HG02763 (cell line): ENCODE results near the gene TPPP.
"Not testable (repeated sequence)": the region's sequence is repeated elsewhere in the genome, so short reads cannot be mapped to it uniquely, and the experiment has no call there.

Experiments used
- ATAC-seq: cut with Tn5 transposase; IDR thresholded peaks from one replicate; pipeline ENCODE4 v1.9.1; 2021; ENCODE audit warnings: mild to moderate bottlenecking, moderate library complexity; ENCODE audit not compliant: unreplicated experiment

TPPP gene

DNA sequence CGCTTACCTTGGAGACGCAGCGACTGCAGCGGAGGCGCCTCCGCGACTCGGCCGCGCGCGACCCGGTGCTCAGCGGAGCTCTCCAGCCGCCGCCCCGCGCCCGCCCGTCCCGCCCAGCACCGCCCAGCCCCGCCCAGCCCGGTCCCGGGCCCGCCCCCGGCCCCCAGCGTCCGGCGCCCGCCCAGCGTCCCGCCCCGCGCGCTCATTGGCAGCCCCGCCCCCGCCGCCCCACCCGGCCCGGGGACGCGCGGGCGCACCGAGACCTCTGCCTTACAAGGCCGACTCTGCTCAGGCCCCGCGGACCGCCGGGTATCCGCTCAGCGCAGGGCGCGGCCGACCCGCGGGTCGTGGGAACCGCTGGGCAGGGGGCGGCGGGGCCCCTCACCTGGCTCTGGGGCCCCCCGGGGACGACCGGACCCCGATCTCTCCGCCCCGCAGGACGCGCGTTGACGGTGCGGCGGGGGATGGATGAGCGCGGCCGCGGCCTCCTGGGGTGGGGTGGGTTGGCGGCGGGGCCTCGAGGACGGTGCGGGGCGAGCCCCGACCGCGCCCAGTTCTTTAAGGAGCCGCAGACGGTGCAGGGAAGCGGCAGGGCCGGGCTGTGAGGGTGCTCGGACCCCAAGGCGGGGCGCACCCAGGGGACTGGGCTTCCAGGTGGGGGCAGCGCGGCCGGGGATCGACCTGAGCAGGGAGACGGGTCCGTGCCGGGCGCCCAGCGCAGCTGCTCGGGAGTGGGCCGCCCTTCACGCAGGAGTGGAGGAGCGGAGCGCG, at the start of gene TPPP:
TPPP (minus strand) TSS at position 82 of the 771 bp plus-strand sequence. CDS start 15,292 bp downstream, outside the sequence.
- ATAC-seq: peak; percentile 72

DNA sequence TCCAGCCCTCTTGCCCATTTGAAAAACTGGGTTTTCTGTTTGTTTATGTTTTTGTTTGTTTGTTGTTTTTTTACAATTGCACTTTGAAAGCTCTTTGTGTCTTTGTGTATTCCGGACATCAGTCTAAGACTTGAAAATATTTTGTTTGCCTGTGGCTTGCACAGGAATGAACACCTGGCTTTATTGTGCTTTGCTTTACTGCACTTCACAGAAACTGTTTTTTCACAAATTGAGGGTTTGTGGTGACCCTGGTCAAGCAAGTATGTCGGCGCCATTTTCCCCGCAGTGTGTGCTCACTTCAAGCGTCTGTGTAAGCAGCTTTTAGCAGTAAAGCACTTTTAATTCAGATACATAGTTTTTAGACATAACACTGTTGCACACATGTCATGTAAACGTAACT, 49.1 kb upstream of the TPPP start:
- ATAC-seq: not testable (repeated sequence)

DNA sequence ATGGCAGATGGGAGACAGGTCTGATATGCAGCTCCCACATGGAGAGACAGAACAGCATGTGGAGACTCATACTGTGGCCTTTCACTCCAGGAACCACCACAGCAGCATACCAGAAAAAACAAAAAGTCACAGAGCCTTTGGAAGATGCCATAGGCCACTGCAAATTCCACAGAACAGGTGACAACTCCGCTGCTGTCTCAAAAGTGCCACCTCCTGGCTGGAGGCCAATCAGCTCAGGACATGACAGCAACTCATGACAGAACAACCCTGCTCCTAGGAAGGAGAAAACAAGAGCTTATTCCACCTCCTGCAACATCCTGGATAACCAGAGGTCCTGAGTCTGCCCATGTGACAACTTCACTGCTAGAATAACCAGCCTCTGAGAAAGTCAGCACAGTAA, 41.0 kb upstream of the TPPP start:
- not testable (repeated sequence) for ATAC-seq

DNA sequence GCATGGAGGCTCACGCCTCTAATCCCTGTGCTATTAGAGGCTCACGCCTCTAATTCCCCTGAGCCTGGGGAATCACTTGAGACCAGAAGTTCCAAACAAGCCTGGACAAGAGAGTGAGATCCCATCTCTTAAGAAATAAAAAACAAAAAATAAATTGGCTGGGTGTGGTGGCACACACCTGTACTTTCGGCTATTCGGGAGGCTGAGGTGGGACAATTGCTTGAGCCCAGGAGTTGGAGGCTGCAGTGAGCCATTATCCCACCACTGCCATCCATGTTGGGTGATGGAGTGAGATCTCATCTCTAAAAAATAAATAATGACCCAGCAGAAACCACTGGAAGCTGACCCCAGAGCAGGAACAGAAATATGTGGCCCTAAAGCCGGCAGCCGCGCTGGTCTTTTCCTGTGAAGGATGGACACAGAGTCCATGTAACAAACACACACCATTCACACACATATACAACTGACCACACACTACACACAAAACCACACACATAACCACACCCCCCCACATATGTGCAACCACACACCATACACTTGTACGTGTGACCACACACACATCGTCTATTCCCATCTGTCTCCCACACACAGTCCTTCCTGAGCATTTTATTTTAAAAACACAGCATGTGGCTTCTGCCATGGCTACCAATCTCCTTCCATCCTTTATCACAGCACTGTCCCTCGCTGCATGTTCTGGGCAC, 39.8 kb upstream of the TPPP start:
- ATAC-seq: not testable (repeated sequence)

DNA sequence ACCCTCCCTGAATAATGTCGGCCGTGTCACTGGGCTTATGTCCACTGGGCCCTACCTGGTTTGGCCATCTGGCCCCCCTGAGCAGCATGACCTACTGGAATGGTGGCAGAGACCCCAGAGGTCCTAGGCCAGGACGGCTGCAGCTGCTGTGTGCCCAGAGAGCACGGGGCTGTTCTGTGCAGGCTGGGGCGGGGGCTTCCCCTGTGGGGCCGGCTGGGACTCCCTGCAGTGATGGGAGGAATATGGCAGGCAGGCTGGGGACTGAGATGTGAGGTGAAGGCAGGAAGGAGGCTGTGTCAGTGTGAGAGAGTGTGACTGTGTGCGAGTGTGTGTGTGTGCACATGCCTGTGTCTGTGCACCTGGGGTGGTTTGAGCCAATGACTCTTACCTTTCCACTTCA, 36.1 kb upstream of the TPPP start:
- not testable (repeated sequence) for ATAC-seq

DNA sequence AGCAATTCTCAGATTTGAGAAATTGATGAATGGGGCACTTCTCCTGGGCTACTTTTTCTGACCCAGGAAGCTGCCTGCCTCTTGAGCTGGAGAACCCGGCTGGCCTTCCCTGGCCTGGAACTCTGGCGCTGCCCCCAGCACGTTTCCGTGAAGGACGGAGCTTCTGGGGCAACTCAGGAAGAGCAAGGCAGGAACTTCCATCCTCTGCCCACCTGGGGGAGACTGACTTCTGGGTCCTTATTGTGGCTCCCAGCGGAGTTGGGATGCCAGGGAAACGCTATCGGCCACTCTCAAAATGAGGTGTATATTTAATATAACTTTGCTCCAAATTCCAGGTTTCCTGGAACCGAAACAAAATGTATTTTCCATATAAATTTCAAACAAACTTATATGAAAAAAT, 33.9 kb upstream of the TPPP start:
- not testable (repeated sequence) for ATAC-seq

DNA sequence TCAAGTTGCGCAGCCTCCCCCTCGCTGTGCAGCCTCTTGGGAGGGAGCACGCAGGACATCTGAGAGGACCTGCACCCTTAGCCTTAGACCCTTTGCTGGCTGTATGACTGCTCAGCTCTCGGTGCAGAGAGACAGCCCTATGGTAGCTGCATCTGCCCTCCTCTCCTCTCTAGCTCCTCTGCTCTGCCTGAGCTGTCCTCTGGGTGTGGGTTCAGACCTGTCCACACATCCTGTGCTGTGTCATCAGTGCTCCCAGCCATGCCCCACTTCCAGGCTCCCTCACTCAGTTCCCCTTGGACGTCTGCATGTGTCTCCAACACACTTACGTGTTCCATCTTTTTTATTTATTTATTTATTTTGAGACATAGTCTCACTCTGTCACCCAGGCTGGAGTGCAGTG, 30.7 kb upstream of the TPPP start:
- not testable (repeated sequence) for ATAC-seq

DNA sequence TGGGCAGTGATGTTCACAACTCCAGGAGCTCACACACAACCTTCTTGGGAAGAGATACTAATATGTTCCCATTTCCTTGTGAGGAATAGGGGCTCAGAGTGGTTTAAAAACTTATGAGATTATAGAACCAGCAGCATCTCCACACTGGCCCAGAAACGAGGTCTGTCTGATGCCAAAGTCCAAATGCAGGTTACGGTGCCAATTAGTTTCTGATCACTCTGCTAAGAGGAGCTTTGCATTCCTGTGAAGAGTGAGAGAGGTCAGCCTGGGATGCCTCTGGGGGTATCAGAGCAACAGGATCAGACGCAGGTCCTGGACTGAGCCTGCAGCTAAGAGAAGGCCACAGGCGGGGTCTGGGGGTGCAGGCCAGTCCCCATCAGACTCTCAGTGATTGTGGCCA, 30.2 kb upstream of the TPPP start:
- ATAC-seq: not testable (repeated sequence)

DNA sequence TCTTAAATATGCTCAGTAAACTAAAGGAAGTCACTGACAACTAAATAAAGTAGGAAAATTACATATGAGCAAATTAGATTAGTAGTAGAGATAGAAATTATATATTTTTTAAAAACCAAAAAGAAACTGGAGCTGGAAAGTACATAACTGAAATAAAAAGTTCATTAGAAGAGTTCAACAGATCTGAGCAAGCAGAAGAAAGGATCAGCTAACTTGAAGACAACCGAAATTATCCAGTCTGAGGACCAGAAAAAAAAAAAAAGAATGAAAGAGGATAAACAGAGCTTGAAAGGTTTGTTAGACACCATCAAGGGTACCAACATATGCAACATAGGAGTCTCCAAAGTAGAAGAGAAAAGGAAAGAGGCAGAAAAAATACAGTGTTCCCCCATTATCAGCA, 26.2 kb upstream of the TPPP start:
- ATAC-seq: not testable (repeated sequence)

DNA sequence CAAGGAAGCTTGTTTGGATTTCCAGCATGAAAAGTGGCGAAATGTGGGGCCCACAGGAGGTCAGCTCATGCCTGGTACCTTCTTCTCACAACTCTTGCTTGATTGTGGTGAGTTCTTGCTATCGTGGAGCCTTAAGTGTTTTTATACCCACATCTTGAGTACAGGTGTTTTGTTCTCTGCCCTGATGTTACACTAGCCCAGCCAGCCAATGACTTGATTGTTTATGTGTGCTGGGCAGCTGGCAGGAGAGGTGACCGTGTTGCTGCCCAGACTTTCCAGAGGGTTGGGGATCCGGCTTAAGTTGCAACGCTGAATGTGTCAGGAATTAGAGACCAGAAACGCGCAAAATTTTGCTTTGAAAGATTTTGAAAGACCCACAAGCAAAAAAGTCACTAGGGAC, 24.0 kb upstream of the TPPP start:
- no peak for ATAC-seq

DNA sequence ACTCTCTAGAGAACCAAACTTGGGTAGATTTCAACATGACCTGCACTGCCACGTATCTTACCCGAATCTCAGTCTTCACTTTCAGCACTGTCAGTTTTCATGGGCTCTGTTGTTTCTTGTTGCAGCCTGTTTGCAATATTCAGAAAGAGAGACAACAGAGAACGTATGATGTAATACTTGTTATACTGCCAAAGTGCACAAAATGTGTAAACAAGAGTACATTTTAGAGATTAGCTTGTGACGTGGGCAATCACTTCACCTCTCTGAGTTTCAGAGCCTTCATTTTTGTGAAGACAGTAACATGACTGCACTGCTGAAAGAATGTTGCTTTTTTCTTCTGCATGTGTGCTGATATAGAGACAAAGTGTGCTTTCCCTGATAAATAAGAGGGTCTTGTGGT, 23.6 kb upstream of the TPPP start:
- ATAC-seq: not testable (repeated sequence)

DNA sequence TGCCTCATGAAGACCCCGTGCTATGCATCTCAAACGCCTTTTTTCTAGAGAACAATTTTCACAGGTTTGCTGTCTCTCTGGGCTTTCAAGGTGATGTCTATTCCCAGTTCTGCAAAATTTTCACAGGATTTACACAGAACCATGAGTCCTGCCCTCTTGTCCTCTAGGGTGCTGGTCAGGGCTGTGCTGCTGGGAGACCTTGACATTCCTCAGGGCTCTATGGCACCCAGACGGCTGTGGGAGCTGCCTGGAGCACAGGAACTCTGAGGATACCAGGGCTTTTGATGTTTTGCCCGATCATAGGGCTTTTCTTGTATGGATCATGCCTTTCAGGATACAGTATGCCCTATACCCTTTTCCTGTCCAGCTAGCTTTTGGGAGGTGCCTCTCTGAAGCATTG, 22.5 kb upstream of the TPPP start:
- ATAC-seq: not testable (repeated sequence)

DNA sequence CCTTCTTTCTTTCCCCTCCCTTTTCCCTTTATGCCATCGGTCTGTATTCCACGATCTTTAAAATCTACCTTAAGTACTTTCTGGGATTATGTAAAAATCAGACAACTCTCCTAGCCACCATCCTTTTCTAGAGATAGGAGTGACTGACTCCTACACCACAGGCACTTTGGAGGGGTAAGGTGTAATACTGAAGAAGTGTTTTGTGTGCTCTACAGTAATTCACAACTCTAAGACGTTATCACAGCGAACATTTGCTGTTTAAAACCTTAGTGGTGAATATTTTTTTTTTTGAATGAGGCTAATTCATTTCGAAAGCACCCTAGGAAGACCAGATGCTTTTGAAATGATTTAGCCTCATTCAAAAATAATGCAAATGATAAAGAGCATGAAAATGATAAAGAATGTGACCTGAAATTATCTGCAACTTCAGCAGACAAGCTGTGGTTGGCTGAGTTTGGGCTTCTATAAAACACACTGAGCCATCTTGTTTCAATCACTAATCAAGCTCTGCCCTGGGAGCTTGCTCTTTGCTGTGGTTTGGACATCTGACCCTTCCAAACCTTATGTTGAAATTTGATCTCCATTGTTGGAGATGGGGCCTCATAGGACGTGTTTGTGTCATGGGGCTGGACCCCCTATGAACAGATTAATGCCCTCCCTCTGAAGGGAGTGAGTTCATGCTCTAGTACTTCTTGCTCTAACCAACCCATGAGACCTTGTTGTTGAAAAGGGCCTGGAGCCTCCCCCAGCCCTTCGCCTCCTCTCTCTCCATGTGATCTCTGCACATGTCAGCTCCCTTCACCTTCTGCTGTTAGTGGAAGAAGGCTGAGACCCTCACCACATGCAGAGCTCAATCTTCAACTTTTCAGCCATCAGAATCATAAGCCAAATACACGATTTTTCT, 21.3 kb upstream of the TPPP start:
- not testable (repeated sequence) for ATAC-seq

DNA sequence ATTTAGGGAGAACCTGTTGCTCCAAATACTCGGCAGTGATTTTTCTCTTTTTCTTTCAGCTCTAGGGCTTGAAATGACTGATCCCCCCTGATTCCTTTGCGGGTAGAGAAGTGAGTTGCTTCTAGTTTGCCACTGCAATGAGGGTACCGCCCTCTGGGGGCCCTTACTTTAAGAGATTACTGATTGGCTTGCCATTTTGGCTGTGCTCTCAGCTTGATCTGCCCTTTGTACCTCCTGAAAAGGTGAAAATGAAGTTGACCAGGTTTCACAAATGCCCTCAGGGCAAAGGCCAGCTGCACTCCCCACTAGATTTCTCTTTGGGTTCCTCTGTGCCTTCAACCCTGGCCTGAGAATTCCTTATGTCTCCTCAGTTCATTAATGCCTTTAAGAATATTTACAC, 20.5 kb upstream of the TPPP start:
- not testable (repeated sequence) for ATAC-seq

DNA sequence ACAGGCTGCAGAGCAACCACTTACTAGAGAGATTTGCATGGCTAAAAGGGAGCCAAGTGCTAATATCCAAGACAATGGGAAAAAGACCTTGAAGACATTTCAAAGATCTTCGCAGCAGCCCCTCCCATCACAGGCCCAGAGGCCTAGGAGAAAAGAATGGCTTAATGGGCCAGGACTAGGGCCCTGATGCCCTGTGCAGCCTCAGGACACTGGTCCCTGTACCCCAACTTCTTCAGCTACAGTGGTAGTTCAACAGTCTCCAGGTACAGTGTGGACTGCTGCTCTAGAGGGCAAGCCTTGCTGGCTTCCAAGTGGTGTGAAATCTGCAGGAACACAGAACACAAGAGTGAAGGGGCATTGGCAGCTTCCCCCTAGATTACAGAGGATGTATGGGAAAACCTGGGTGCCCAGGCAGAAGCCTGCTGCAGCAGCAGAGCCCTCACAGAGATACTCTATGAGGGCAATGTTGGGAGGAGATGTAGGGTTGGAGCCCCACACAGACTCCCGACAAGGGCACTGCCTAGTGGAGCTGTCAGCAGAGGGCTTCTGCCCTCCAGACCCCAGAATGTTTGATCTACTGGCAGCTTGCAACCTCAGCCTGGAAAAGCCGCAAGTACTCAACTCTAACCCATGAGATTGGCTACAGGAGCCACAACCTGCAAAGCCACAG, 15.8 kb upstream of the TPPP start:
- not testable (repeated sequence) for ATAC-seq

DNA sequence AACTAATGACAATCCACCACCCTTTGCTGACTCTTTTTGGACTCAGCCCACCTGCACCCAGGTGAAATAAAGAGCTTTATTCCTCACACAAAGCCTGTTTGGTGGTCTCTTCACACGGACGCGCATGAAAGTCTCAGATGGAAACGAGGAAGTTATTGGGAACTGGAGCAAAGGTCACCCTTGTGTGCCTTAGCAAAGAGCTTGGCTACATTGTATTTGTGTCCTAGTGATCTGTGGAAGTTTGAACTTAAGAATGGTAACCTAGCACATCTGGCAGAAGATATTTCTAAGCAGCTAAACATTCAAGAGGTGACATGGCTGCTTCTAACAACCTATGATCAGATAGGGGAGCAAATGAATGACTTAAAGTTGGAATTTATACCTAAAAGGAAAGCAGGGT, 15.2 kb upstream of the TPPP start:
- not testable (repeated sequence) for ATAC-seq

DNA sequence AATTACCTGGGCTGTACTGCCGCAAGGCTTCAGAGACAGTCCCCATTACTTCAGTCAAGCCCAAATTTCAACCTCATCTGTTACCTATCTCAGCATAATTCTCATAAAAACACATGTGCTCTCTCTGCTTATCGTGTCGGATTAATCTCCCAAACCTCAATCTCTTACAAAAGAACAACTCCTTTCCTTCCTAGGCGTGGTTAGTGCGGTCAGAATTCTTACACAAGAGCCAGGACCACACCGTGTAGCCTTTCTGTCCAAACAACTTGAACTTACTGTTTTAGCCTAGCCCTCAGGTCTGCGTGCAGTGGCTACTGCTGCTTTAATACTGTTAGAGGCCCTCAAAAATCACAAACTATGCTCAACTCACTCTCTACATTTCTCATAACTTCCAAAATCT, 13.0 kb upstream of the TPPP start:
- ATAC-seq: not testable (repeated sequence)

DNA sequence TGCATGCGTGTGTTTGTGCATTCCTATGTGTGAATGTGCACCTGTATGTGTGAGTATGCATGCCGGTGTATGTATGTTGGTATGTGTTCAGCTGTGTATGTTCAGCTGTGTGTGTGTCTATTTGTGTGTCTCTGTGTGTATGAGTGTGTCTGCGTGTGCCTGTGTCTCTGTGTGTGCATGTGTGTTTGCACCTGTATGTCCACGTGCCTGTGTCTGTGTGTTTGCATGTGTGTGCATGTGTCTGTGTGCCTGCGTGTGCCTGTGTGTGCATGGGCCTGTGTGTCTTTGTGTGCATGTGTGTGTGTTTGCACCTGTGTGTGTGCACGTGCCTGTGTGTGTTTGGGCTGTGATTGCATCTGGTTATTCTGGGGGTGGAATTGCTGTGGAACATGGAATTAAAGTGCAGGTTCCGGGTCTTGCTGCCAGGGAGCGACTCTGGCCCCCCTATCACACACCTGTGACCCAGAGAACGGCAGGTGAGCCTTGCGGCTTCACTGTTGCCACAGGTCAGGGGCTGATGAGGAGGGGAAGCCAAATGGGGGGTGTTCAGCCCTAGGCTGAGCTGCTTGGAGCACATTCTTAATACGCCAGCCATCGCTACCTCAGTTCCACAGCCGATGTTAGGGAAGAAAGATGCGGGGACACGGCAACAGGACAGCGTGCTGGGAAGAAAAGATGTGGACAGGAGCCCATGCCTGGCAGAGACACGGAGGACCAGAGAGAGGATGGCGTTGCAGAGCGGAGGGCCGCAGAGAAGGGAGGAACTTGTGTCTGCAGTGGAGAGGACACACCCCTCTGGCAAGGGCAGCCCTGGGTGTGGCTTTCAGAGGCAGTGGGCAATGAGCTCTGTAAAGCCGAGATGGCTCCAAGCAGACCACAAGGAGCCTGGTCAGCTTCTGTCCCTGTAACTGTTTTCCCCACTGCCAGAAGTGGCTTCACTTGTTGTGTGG, 3.9 kb upstream of the TPPP start:
- ATAC-seq: not testable (repeated sequence)

DNA sequence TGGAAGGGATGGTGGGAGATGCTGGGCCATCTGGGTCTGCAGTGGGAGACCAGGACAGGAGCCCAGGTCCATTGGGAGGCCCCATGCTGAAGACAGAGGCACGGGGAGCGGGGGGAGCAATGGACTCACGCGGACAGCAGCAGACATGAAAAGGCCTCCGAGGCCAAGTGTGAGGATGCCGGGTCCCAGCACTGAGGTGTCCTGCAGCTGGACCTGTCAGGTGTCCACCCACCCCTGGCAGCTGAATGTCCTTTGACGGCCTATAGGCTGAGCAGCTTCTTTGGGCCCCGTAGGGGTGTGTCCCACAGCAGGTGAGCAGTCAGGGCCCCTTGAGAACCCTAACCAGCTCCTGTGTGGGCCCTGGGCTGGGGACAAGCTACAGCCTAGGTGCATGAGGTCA, 3.0 kb upstream of the TPPP start:
- ATAC-seq: not testable (repeated sequence)
